Mucosa of rectum (tissue), 2 donors: ENCODE results near the gene RSPH9.

Experiments
- H3K27ac ChIP-seq, 2 donors: one replicate each; pipeline ENCODE4 v1.7.0; 2013; ENCODE audit warnings: inconsistent platforms in 2 of 2, low read depth in 2 of 2, low read length in 2 of 2
- H3K27me3 ChIP-seq, 2 donors: one replicate each; pipeline ENCODE4 v1.7.0; 2013; ENCODE audit warnings: low read length in 2 of 2; ENCODE audit not compliant: control insufficient read depth in 2 of 2, insufficient read depth in 2 of 2
- H3K36me3 ChIP-seq, 2 donors: one replicate each; pipeline ENCODE4 v1.7.0; 2013; ENCODE audit warnings: low read length in 2 of 2; ENCODE audit not compliant: control insufficient read depth in 2 of 2, insufficient read depth in 2 of 2
- H3K4me1 ChIP-seq, 2 donors: one replicate each; pipeline ENCODE4 v1.7.0; 2013; ENCODE audit warnings: low read length in 2 of 2, mild to moderate bottlenecking in 1 of 2; ENCODE audit not compliant: control insufficient read depth in 2 of 2, insufficient read depth in 2 of 2
- H3K4me3 ChIP-seq, 2 donors: one replicate each; pipeline ENCODE4 v1.7.0; 2013; ENCODE audit warnings: low read length in 2 of 2
- H3K9ac ChIP-seq, 2 donors: one replicate each; pipeline ENCODE4 v1.7.0; 2013; ENCODE audit warnings: low read length in 2 of 2, low read depth in 1 of 2, mild to moderate bottlenecking in 1 of 2
- H3K9me3 ChIP-seq, 2 donors: one replicate each; pipeline ENCODE4 v1.7.0; 2013; ENCODE audit warnings: low read length in 2 of 2; ENCODE audit not compliant: control insufficient read depth in 2 of 2
- donor health status: healthy.
- donor health status: Normal muscosa, but diverticular disease.

Gene RSPH9

GRCh38 chr6:43644940-43645612 lies at the start of gene RSPH9:
RSPH9 (plus strand) TSS chr6:43645036; CDS start chr6:43645099, 63 bp downstream.
- Histone ChIP-seq H3K9ac (no peak within 1 kb of the TSS), H3K36me3 (peaks cover 14 to 21% of the 10 kb centered on the region in 2 donors), H3K4me3 (peak within 1 kb of the TSS; percentile 62 to 66), H3K27ac (peak within 1 kb of the TSS in 1 of 2 donors; percentile 23), H3K9me3 (no peaks in the 10 kb centered on the region), H3K27me3 (no peaks in the 10 kb centered on the region), H3K4me1 (peaks cover 0 to 2% of the 10 kb centered on the region in 2 donors)

- no peak overlapping the region for H3K9ac ChIP-seq
- peaks cover 11 to 19% of the 10 kb centered on the region in 2 donors for H3K36me3 ChIP-seq
- H3K27me3 ChIP-seq = no peaks in the 10 kb centered on the region
- no peak overlapping the region for H3K4me3 ChIP-seq
- no peak overlapping the region for H3K27ac ChIP-seq
- no peaks in the 10 kb centered on the region for H3K9me3 ChIP-seq
- H3K4me1 ChIP-seq = no peaks in the 10 kb centered on the region
Observed at GRCh38 chr6:43600595-43600994, 44.2 kb upstream of the RSPH9 start.

DNA sequence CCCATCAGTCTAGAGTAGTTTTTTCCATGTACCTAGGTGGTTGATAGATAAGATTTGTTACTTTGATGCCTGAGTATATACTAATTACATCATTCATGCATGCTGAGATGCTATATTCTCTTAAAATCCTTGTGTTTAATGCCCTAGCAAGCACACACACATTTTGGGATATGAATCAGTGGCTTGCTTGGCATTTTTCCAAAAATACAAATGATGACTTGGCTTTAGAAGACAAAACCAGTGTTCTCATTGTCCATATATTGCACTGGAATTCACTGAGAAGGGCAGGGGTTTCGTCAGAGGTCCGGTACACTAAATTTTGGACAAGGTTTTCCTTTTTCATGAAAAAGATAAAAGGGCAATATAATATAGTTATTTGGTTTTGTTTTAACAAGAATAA lies 40.7 kb upstream of the RSPH9 start:
- no peaks in the 10 kb centered on the region for H3K9me3 ChIP-seq
- no peak overlapping the region for H3K27ac ChIP-seq
- H3K4me3 ChIP-seq = no peak overlapping the region
- H3K4me1 ChIP-seq = no peaks in the 10 kb centered on the region
- H3K27me3 ChIP-seq = no peaks in the 10 kb centered on the region
- no peak overlapping the region for H3K9ac ChIP-seq
- H3K36me3 ChIP-seq = peaks cover 8 to 14% of the 10 kb centered on the region in 2 donors

DNA sequence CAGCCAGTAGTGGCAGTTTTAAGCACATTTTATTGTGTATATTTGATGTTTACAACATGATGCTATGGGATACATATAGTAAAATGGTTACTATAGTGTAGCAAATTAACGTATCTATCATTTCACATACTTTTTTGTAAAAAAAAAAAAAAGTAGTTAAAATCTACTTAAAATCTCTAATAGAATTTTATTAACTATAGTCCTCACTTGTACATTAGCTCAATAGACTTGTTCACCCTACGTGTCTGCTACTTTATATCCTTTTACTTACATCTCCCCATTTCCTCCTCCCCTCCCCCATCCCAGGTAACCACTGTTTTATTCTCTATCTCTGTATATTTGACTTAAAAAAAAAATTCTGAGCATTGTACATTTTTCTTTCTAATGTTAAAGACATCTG lies 38.8 kb upstream of the RSPH9 start:
- no peak overlapping the region for H3K4me3 ChIP-seq
- no peaks in the 10 kb centered on the region for H3K4me1 ChIP-seq
- no peaks in the 10 kb centered on the region for H3K27me3 ChIP-seq
- H3K9ac ChIP-seq = no peak overlapping the region
- H3K36me3 ChIP-seq = peaks cover 11 to 20% of the 10 kb centered on the region in 2 donors
- no peak overlapping the region for H3K27ac ChIP-seq
- no peaks in the 10 kb centered on the region for H3K9me3 ChIP-seq

DNA sequence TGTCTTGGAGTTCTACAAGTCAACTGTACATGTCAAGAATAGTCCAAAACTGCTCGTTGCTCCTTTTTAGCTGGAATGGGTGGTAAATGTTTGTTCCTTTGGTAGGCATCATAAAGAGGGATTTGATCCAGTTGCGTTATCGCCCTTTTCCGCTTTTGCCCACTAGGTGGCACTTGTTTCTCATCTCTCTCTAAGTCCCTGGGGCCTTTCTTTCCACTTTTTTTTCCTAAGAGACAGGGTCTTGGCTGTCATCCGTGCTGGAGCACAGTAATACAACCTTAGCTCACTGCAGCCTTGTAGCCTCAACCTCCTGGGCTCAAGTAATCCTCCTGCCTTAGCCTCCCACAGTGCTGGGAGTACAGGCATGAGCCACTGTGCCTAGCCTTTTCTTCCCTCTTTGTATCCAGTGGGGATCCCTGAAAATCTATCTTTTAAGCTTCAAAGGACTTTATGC lies 36.5 kb upstream of the RSPH9 start:
- H3K9ac ChIP-seq = no peak overlapping the region
- H3K27ac ChIP-seq = no peak overlapping the region
- H3K27me3 ChIP-seq = no peaks in the 10 kb centered on the region
- no peaks in the 10 kb centered on the region for H3K9me3 ChIP-seq
- H3K36me3 ChIP-seq = peaks cover 12 to 24% of the 10 kb centered on the region in 2 donors
- no peaks in the 10 kb centered on the region for H3K4me1 ChIP-seq
- H3K4me3 ChIP-seq = no peak overlapping the region

- H3K9ac ChIP-seq = no peak overlapping the region
- no peak overlapping the region for H3K4me3 ChIP-seq
- H3K4me1 ChIP-seq = no peaks in the 10 kb centered on the region
- H3K9me3 ChIP-seq = no peaks in the 10 kb centered on the region
- no peaks in the 10 kb centered on the region for H3K27me3 ChIP-seq
- no peak overlapping the region for H3K27ac ChIP-seq
- peaks cover 12 to 24% of the 10 kb centered on the region in 2 donors for H3K36me3 ChIP-seq
Observed at GRCh38 chr6:43608807-43609206, 36.0 kb upstream of the RSPH9 start.

DNA sequence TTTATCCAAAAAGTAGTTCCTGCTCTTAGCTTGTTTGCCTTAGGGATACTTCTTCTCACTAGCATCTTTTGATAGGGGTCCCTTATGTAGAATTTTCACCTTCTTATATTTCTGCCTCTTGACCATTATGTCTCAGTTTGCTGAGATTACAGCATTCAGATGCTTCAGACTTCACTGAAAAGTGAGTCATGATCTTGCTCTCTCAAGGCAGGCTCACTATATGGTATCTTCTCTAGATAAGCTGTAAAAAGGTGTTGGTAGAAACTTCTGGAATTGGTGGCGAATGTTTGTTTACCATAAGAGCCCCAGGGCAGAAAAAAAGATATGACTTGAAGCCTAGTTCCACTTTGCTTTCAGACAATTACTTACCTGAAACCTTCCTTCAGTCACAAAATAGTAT lies 35.4 kb upstream of the RSPH9 start:
- Histone ChIP-seq H3K4me1 (no peaks in the 10 kb centered on the region), H3K4me3 (no peak overlapping the region), H3K36me3 (peaks cover 18 to 26% of the 10 kb centered on the region in 2 donors)

GRCh38 chr6:43610431-43610830 lies 34.4 kb upstream of the RSPH9 start:
- Histone ChIP-seq H3K4me3 (no peak overlapping the region), H3K27me3 (no peaks in the 10 kb centered on the region), H3K27ac (no peak overlapping the region), H3K4me1 (no peaks in the 10 kb centered on the region), H3K9ac (no peak overlapping the region), H3K9me3 (no peaks in the 10 kb centered on the region), H3K36me3 (peaks cover 16 to 23% of the 10 kb centered on the region in 2 donors)

More for the DNA sequence above, 35.4 kb upstream of the RSPH9 start:
- Histone ChIP-seq H3K9me3 (no peaks in the 10 kb centered on the region), H3K27me3 (no peaks in the 10 kb centered on the region), H3K27ac (no peak overlapping the region), H3K9ac (no peak overlapping the region)

DNA sequence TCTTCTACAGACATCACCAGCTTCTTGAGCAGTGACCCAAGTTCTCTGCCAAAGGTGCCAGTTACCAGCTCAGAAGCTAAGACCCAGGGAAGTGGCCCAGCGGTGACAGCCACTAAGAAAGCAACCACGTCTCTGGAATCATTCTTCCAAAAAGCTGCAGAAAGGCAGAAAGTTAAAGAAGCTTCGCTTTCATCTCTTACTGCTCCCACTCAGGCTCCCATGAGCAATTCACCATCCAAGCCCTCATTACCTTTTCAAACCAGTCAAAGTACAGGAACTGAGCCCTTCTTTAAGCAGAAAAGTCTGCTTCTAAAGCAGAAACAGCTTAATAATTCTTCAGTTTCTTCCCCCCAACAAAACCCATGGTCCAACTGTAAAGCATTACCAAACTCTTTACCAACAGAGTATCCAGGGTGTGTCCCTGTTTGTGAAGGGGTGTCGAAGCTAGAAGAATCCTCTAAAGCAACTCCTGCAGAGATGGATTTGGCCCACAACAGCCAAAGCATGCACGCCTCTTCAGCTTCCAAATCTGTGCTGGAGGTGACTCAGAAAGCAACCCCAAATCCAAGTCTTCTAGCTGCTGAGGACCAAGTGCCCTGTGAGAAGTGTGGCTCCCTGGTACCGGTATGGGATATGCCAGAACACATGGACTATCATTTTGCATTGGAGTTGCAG lies 31.0 kb upstream of the RSPH9 start:
- H3K27me3 ChIP-seq = no peaks in the 10 kb centered on the region
- H3K9me3 ChIP-seq = no peaks in the 10 kb centered on the region
- no peak overlapping the region for H3K27ac ChIP-seq
- no peaks in the 10 kb centered on the region for H3K4me1 ChIP-seq
- H3K9ac ChIP-seq = no peak overlapping the region
- H3K4me3 ChIP-seq = no peak overlapping the region
- H3K36me3 ChIP-seq = peaks cover 16 to 23% of the 10 kb centered on the region in 2 donors

DNA sequence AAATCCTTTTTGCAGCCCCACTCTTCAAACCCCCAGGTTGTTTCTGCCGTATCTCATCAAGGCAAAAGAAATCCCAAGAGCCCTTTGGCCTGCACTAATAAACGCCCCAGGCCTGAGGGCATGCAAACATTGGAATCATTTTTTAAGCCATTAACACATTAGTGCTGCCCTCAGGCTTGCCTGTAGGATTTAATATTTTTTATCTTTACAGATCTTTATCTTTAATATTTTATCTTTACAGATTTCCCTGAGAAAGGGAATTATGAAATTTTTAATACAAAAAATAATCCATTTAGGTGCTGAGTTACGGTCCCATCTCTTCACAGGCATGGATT lies 30.5 kb upstream of the RSPH9 start:
- no peaks in the 10 kb centered on the region for H3K4me1 ChIP-seq
- H3K9me3 ChIP-seq = no peaks in the 10 kb centered on the region
- H3K9ac ChIP-seq = no peak overlapping the region
- H3K27ac ChIP-seq = no peak overlapping the region
- H3K36me3 ChIP-seq = peaks cover 16 to 27% of the 10 kb centered on the region in 2 donors
- no peaks in the 10 kb centered on the region for H3K27me3 ChIP-seq
- no peak overlapping the region for H3K4me3 ChIP-seq
